Measurements from ENCODE around the gene SUSD1.

GRCh38 chr9:112059145-112059965, 115.7 kb downstream of the SUSD1 start:
- no peak for TF ChIP-seq CTCF (IDR thresholded peaks at IDR 0.05)
- no peak for TF ChIP-seq ZFX (IDR thresholded peaks at IDR 0.05; ENCODE audit: borderline replicate concordance)
